Measurements from ENCODE around the gene MTSS2.

MTSS2 gene

GRCh38 chr16:70713824-70714223 is 28.0 kb upstream of the MTSS2 start:
- no peak for ATAC-seq
- TF ChIP-seq CSRNP3 (CRISPR knock-in tag; IDR thresholded peaks at IDR 0.05) (no peak), GLIS3 (CRISPR knock-in tag; IDR thresholded peaks at IDR 0.05) (no peak), ZFP30 (CRISPR knock-in tag; IDR thresholded peaks at IDR 0.05) (no peak), ZNF70 (CRISPR knock-in tag; IDR thresholded peaks at IDR 0.05) (no peak), ZFP3 (CRISPR knock-in tag; IDR thresholded peaks at IDR 0.05) (no peak), ISL1 (CRISPR knock-in tag; IDR thresholded peaks at IDR 0.05) (no peak), ARNTL (CRISPR knock-in tag; IDR thresholded peaks at IDR 0.05; ENCODE audit: borderline replicate concordance, low read depth) (no peak), ZC3H10 (CRISPR knock-in tag; IDR thresholded peaks at IDR 0.05) (no peak), BACH2 (CRISPR knock-in tag; IDR thresholded peaks at IDR 0.05; ENCODE audit: borderline replicate concordance) (no peak)

- ATAC-seq, result no peak
- no peak for TF ChIP-seq CSRNP3 (CRISPR knock-in tag; IDR thresholded peaks at IDR 0.05)
- no peak for TF ChIP-seq GLIS3 (CRISPR knock-in tag; IDR thresholded peaks at IDR 0.05)
- no peak for TF ChIP-seq RARB (CRISPR knock-in tag; IDR thresholded peaks at IDR 0.05)
- TF ChIP-seq ARNTL (CRISPR knock-in tag; IDR thresholded peaks at IDR 0.05; ENCODE audit: borderline replicate concordance, low read depth), result no peak
- TF ChIP-seq ESRRG (CRISPR knock-in tag; IDR thresholded peaks at IDR 0.05), result no peak
- no peak for TF ChIP-seq PPARA (CRISPR knock-in tag; IDR thresholded peaks at IDR 0.05; ENCODE audit: borderline replicate concordance)
- TF ChIP-seq ZNF70 (CRISPR knock-in tag; IDR thresholded peaks at IDR 0.05), result no peak
- no peak for TF ChIP-seq CSDC2 (CRISPR knock-in tag; IDR thresholded peaks at IDR 0.05)
- no peak for TF ChIP-seq TOX (CRISPR knock-in tag; IDR thresholded peaks at IDR 0.05; ENCODE audit: borderline replicate concordance)
- TF ChIP-seq, protein P1, sequence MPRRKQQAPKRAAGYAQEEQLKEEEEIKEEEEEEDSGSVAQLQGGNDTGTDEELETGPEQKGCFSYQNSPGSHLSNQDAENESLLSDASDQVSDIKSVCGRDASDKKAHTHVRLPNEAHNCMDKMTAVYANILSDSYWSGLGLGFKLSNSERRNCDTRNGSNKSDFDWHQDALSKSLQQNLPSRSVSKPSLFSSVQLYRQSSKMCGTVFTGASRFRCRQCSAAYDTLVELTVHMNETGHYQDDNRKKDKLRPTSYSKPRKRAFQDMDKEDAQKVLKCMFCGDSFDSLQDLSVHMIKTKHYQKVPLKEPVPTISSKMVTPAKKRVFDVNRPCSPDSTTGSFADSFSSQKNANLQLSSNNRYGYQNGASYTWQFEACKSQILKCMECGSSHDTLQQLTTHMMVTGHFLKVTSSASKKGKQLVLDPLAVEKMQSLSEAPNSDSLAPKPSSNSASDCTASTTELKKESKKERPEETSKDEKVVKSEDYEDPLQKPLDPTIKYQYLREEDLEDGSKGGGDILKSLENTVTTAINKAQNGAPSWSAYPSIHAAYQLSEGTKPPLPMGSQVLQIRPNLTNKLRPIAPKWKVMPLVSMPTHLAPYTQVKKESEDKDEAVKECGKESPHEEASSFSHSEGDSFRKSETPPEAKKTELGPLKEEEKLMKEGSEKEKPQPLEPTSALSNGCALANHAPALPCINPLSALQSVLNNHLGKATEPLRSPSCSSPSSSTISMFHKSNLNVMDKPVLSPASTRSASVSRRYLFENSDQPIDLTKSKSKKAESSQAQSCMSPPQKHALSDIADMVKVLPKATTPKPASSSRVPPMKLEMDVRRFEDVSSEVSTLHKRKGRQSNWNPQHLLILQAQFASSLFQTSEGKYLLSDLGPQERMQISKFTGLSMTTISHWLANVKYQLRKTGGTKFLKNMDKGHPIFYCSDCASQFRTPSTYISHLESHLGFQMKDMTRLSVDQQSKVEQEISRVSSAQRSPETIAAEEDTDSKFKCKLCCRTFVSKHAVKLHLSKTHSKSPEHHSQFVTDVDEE (CRISPR knock-in tag; IDR thresholded peaks at IDR 0.05), result no peak
- TF ChIP-seq TCF4 (CRISPR knock-in tag; IDR thresholded peaks at IDR 0.05; ENCODE audit: borderline replicate concordance), result no peak
- TF ChIP-seq, protein P2, sequence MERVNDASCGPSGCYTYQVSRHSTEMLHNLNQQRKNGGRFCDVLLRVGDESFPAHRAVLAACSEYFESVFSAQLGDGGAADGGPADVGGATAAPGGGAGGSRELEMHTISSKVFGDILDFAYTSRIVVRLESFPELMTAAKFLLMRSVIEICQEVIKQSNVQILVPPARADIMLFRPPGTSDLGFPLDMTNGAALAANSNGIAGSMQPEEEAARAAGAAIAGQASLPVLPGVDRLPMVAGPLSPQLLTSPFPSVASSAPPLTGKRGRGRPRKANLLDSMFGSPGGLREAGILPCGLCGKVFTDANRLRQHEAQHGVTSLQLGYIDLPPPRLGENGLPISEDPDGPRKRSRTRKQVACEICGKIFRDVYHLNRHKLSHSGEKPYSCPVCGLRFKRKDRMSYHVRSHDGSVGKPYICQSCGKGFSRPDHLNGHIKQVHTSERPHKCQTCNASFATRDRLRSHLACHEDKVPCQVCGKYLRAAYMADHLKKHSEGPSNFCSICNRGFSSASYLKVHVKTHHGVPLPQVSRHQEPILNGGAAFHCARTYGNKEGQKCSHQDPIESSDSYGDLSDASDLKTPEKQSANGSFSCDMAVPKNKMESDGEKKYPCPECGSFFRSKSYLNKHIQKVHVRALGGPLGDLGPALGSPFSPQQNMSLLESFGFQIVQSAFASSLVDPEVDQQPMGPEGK (CRISPR knock-in tag; IDR thresholded peaks at IDR 0.05; ENCODE audit: borderline replicate concordance), result no peak
- no peak for TF ChIP-seq BACH2 (CRISPR knock-in tag; IDR thresholded peaks at IDR 0.05; ENCODE audit: borderline replicate concordance)
- no peak for TF ChIP-seq SNAI2 (CRISPR knock-in tag; IDR thresholded peaks at IDR 0.05)
- TF ChIP-seq ZNF565 (CRISPR knock-in tag; conservative IDR thresholded peaks at IDR 0.05; ENCODE audit: low read depth), result no peak
Observed at GRCh38 chr16:70713342-70713741, 27.5 kb upstream of the MTSS2 start.

- no peak for ATAC-seq
- TF ChIP-seq, protein P2 (CRISPR knock-in tag; IDR thresholded peaks at IDR 0.05; ENCODE audit: borderline replicate concordance), result no peak
- TF ChIP-seq GLIS3 (CRISPR knock-in tag; IDR thresholded peaks at IDR 0.05) (no peak), CSRNP3 (CRISPR knock-in tag; IDR thresholded peaks at IDR 0.05) (no peak), SNAI2 (CRISPR knock-in tag; IDR thresholded peaks at IDR 0.05) (no peak)
Observed at GRCh38 chr16:70712942-70713341, 27.1 kb upstream of the MTSS2 start.

Measured in SK-N-SH treated with all-trans-retinoic acid at 6 μM for 48 hours (cell line).